ENCODE data around the gene STX10.

- TF ChIP-seq CTCF (IDR thresholded peaks at IDR 0.05 in 8 of 11, conservative IDR thresholded peaks at IDR 0.05 in 3 of 11) = no peak
- no peak for TF ChIP-seq POLR2AphosphoS5 (IDR thresholded peaks at IDR 0.05)
- no peak for TF ChIP-seq POLR2A (IDR thresholded peaks at IDR 0.05)
Measured at GRCh38 chr19:13187419-13187818, 37.2 kb upstream of the STX10 start.
